ENCODE results near the gene KASH5. TPM values are rescaled to one million over a fixed set of nuclear protein-coding genes. Genes with fewer than 3 reads are reported as not detected.

KASH5 gene
- total and polyA plus RNA-seq, 2 of the 8 experiments (the other 6 are each of a cell fraction or from before 2014, with no cell fraction given), result 0.05 to 0.19 TPM

DNA sequence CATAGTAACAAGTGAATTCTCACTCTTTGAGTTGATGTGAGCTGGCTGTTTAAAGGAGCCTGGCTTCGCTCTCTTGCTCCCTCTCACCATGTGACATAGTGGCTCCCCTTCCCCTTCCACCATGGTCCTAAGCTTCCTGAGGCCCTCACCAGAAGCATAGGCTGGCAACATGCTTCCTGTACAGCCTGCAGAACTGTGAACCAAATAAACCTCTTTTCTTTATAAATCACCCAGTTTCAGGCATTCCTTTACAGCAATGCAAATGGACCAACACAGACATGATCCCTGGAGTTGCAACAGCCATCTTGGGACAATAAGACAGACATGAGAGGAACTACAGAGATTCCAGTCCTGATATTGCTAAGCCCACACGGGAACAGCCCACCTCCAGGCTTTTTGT, 38.5 kb upstream of the KASH5 start (continued):
- TF ChIP-seq, protein P1, sequence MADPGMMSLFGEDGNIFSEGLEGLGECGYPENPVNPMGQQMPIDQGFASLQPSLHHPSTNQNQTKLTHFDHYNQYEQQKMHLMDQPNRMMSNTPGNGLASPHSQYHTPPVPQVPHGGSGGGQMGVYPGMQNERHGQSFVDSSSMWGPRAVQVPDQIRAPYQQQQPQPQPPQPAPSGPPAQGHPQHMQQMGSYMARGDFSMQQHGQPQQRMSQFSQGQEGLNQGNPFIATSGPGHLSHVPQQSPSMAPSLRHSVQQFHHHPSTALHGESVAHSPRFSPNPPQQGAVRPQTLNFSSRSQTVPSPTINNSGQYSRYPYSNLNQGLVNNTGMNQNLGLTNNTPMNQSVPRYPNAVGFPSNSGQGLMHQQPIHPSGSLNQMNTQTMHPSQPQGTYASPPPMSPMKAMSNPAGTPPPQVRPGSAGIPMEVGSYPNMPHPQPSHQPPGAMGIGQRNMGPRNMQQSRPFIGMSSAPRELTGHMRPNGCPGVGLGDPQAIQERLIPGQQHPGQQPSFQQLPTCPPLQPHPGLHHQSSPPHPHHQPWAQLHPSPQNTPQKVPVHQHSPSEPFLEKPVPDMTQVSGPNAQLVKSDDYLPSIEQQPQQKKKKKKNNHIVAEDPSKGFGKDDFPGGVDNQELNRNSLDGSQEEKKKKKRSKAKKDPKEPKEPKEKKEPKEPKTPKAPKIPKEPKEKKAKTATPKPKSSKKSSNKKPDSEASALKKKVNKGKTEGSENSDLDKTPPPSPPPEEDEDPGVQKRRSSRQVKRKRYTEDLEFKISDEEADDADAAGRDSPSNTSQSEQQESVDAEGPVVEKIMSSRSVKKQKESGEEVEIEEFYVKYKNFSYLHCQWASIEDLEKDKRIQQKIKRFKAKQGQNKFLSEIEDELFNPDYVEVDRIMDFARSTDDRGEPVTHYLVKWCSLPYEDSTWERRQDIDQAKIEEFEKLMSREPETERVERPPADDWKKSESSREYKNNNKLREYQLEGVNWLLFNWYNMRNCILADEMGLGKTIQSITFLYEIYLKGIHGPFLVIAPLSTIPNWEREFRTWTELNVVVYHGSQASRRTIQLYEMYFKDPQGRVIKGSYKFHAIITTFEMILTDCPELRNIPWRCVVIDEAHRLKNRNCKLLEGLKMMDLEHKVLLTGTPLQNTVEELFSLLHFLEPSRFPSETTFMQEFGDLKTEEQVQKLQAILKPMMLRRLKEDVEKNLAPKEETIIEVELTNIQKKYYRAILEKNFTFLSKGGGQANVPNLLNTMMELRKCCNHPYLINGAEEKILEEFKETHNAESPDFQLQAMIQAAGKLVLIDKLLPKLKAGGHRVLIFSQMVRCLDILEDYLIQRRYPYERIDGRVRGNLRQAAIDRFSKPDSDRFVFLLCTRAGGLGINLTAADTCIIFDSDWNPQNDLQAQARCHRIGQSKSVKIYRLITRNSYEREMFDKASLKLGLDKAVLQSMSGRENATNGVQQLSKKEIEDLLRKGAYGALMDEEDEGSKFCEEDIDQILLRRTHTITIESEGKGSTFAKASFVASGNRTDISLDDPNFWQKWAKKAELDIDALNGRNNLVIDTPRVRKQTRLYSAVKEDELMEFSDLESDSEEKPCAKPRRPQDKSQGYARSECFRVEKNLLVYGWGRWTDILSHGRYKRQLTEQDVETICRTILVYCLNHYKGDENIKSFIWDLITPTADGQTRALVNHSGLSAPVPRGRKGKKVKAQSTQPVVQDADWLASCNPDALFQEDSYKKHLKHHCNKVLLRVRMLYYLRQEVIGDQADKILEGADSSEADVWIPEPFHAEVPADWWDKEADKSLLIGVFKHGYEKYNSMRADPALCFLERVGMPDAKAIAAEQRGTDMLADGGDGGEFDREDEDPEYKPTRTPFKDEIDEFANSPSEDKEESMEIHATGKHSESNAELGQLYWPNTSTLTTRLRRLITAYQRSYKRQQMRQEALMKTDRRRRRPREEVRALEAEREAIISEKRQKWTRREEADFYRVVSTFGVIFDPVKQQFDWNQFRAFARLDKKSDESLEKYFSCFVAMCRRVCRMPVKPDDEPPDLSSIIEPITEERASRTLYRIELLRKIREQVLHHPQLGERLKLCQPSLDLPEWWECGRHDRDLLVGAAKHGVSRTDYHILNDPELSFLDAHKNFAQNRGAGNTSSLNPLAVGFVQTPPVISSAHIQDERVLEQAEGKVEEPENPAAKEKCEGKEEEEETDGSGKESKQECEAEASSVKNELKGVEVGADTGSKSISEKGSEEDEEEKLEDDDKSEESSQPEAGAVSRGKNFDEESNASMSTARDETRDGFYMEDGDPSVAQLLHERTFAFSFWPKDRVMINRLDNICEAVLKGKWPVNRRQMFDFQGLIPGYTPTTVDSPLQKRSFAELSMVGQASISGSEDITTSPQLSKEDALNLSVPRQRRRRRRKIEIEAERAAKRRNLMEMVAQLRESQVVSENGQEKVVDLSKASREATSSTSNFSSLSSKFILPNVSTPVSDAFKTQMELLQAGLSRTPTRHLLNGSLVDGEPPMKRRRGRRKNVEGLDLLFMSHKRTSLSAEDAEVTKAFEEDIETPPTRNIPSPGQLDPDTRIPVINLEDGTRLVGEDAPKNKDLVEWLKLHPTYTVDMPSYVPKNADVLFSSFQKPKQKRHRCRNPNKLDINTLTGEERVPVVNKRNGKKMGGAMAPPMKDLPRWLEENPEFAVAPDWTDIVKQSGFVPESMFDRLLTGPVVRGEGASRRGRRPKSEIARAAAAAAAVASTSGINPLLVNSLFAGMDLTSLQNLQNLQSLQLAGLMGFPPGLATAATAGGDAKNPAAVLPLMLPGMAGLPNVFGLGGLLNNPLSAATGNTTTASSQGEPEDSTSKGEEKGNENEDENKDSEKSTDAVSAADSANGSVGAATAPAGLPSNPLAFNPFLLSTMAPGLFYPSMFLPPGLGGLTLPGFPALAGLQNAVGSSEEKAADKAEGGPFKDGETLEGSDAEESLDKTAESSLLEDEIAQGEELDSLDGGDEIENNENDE (IDR thresholded peaks at IDR 0.05; ENCODE audit: insufficient replicate concordance, low read length), result no peak
